A549 (cell line): ENCODE data around the gene FNDC1. TPM values are rescaled to one million over a fixed set of nuclear protein-coding genes. Genes with fewer than 3 reads are reported as not detected.

Experiments used
- ATAC-seq, 2 experiments: fragments of 200-7000 bp in 1 of 2; fragments of >200 bp in 1 of 2; cut with Nextera tagmentation in 1 of 2; cut with Tn5 transposase in 1 of 2; 3 replicates each; pipeline versions ENCODE4 v1.8.0 to v1.9.1; 2018 to 2020; ENCODE audit warnings: mild to moderate bottlenecking in 1 of 2, moderate library complexity in 1 of 2
- CTCF ChIA-PET: fragments of 300-600 bp; sonication (Branson Sonifier 250); formaldehyde crosslinking; extraction: SDS; loops from one replicate; lab custom pipeline; 2021; ENCODE audit warnings: antibody characterized with exemption, inconsistent platforms; lab: Yijun Ruan, JAX
- POLR2A ChIA-PET: fragments of 350-600 bp; formaldehyde crosslinking; extraction: SDS; loops from one replicate; lab custom pipeline; 2021; ENCODE audit warnings: antibody characterized with exemption, inconsistent platforms; lab: Yijun Ruan, JAX
- DNase-seq, 2 experiments: peaks; one replicate each; pipeline versions ENCODE4 v3.0.0 to v3.0.0-alpha.2; 2011 to 2016; ENCODE audit warnings: low read depth in 1 of 2, low spot score in 1 of 2
- FAIRE-seq: peaks from 2 replicates; lab custom pipeline; 2011; peaks lifted over from hg19 to GRCh38; lab: Jason Lieb, UNC
- H3K27ac ChIP-seq, 2 experiments: fragments of >200 bp; sonication (Bioruptor Twin); formaldehyde crosslinking; 3 replicates each; pipeline ENCODE4 v1.5.1; 2016 to 2017
- H3K4me1 ChIP-seq: fragments of >200 bp; sonication (Bioruptor Twin); formaldehyde crosslinking; 3 replicates; pipeline ENCODE4 v1.6.1; 2016
- H3K4me2 ChIP-seq: fragments of >200 bp; sonication (Bioruptor Twin); formaldehyde crosslinking; 3 replicates; pipeline ENCODE4 v1.6.1; 2016
- H3K4me3 ChIP-seq: fragments of >200 bp; sonication (Bioruptor Twin); formaldehyde crosslinking; 3 replicates; pipeline ENCODE4 v1.5.1; 2016
- H3K9me3 ChIP-seq: fragments of >200 bp; sonication (Bioruptor Twin); formaldehyde crosslinking; 3 replicates; pipeline ENCODE4 v1.6.1; 2016
- CHD2 ChIP-seq: fragments of 150-350 bp; IDR thresholded peaks from 2 replicates; pipeline ENCODE4 v1.6.1; 2014; ENCODE audit warnings: low read length; ENCODE audit not compliant: partially characterized antibody
- FOXS1 ChIP-seq: fragments of 250-450 bp; sonication (Bioruptor Pico); IDR thresholded peaks from 2 replicates; pipeline ENCODE4 v1.5.0; 2020; ENCODE audit warnings: mild to moderate bottlenecking, moderate library complexity
- GATA3 ChIP-seq: IDR thresholded peaks from 2 replicates; pipeline ENCODE4 v1.6.1; 2012; ENCODE audit warnings: borderline replicate concordance
- HOXB13 ChIP-seq: fragments of 250-450 bp; sonication (Bioruptor Pico); IDR thresholded peaks from 2 replicates; pipeline ENCODE4 v1.5.0; 2020; ENCODE audit warnings: low read depth, mild to moderate bottlenecking, moderate library complexity
- JUN ChIP-seq, 2 experiments: fragments of >200 bp; sonication (Bioruptor Twin); formaldehyde crosslinking; IDR thresholded peaks; 2 replicates in 1 of 2; 3 replicates in 1 of 2; pipeline ENCODE4 v1.6.1; 2016 to 2017
- MAZ ChIP-seq: fragments of 150-350 bp; IDR thresholded peaks from 2 replicates; pipeline ENCODE4 v1.6.1; 2014; ENCODE audit warnings: antibody characterized with exemption, low read depth, low read length, borderline replicate concordance
- RCOR1 ChIP-seq: fragments of 150-350 bp; IDR thresholded peaks from 2 replicates; pipeline ENCODE4 v1.6.1; 2014; ENCODE audit warnings: antibody characterized with exemption, low read length, low read depth
- RFX5 ChIP-seq: fragments of 450-650 bp; IDR thresholded peaks from 2 replicates; pipeline ENCODE4 v1.7.1; 2014; ENCODE audit warnings: antibody characterized with exemption, mild to moderate bottlenecking, moderate library complexity
- SMC3 ChIP-seq: fragments of >200 bp; sonication (Bioruptor Twin); formaldehyde crosslinking; IDR thresholded peaks from 3 replicates; pipeline ENCODE4 v1.6.1; 2018; ENCODE audit warnings: inconsistent platforms
- TP53 ChIP-seq: fragments of 250-450 bp; sonication (Bioruptor Pico); IDR thresholded peaks from 2 replicates; pipeline ENCODE4 v1.5.0; 2021; ENCODE audit warnings: mild to moderate bottlenecking, moderate library complexity
- WGBS: methylation state at CpG from one replicate; pipeline ENCODE4 v1.1.6; 2017; ENCODE audit errors: missing lambda C conversion rate; 5-methylcytosine and 5-hydroxymethylcytosine counted together
- polyA plus RNA-seq, 4 experiments: library from polyadenylated mRNA; depleted of rRNA in 3 of 4; stranded (reverse); fragments of >200 nt; fragmentation: RNase III in 1 of 4; extraction: RNeasy Plus Mini Kit Qiagen cat#74134 plus additional on column Dnase treatment in 1 of 4; gene quantifications; 2 replicates in 3 of 4; 3 replicates in 1 of 4; pipeline ENCODE4 v1.2.3, GENCODE V29; 2011 to 2017
- TF ChIP-seq, protein P1 (sequence below): IDR thresholded peaks from 2 replicates; pipeline ENCODE4 v1.6.1; 2012; ENCODE audit warnings: low read depth, borderline replicate concordance
- TF ChIP-seq, protein P2 (sequence below): IDR thresholded peaks from 2 replicates; pipeline ENCODE4 v1.6.1; 2012

The FNDC1 gene
- polyA plus RNA-seq, 2 of the 4 experiments (the other 2 are of a cell fraction): 0.01 TPM; not detected in 1

DNA sequence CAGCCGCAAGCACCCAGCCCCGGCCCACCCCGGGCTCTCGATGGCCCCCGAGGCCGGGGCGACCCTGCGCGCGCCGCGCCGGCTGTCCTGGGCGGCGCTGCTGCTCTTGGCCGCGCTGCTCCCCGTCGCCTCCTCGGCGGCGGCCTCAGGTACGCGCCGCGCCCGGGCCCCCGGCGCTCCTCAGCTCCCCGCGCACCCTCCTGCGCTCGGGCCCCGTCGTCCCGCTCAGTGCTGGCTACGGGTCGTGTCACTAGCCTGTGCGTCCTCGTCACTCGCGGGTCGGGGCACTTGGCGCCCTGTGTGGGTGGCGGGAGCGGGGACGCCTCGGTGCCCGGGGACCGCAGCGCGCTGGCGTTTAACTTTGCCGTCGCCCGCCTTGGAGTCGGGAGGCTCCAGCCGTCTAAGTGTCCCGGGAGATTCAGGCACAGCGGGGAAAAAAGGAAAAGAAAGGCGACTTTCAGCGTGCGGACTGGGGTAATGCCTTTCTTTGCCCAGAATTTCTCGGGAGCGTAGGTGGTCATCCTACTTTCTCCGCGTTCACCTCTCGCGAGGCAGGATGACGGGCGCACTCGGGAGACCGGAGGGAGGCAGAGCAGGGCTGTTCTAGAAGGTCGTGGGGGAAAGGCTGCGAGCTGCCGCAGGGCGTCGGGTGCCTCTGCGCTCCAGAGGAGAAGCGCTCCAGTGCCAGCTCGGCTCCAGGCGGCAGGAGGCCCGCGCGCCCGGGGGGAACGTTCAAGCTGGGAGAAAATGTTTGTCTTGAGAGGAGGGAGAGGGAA is 545 bp downstream of the FNDC1 start:
- 17% methylated on average over 28 of the region's 87 CpGs for WGBS
- FAIRE-seq: no peak
- TF ChIP-seq CHD2: peak; percentile 63
- no peak for TF ChIP-seq HOXB13 (CRISPR knock-in tag)
- CTCF ChIA-PET: interaction anchor here (1.0 to 2.5 kb wide), 2 partner anchors 454 to 464 kb away, joined by 3 to 12 read pairs; no protein-coding TSS in a partner anchor
- Histone ChIP-seq H3K4me2 (peak overlapping the region; percentile 98), H3K4me3 (peak overlapping the region; percentile 53), H3K4me1 (peaks cover 7% of the 10 kb centered on the region; the same call in 2 of the 3 replicates), H3K9me3 (no peaks in the 10 kb centered on the region), H3K27ac (peak overlapping the region in 1 of 2 experiments; percentile 68; a peak in 2 of 6 replicates)
- ATAC-seq: peak; percentile 43 to 50; a peak in 5 of 6 replicates
- peak; percentile 23 to 25 for DNase-seq
- POLR2A ChIA-PET: no interaction called here

DNA sequence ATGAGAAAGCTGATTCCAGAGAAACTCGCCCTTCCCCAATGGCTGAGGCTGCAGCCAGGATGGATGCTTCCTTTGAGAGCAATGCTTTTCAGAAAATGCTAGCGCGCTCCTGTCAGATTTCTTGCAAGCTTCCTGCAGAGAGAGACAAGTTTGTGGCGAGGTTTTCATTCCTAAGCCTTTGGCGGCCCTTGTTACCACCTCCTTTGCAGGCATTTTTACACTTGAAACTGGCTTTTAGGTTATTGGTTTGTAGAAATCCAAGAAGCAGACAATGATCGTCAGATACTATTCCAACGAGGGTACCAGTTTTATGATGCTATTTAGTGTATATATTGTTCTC is 1.1 kb downstream of the FNDC1 start:
- H3K4me1 ChIP-seq: peaks cover 7% of the 10 kb centered on the region; the same call in 2 of the 3 replicates
- peak overlapping the region; percentile 53; the same call in 1 of the 3 replicates for H3K4me3 ChIP-seq
- ATAC-seq (no peak), DNase-seq (no peak), FAIRE-seq (no peak)
- H3K27ac ChIP-seq: no peak overlapping the region
- ChIA-PET CTCF (no interaction called here), POLR2A (no interaction called here)
- WGBS: 5% methylated on average over 7 of the region's 7 CpGs
- TF ChIP-seq RFX5 (no peak), FOXS1 (CRISPR knock-in tag) (no peak), SMC3 (no peak), MAZ (no peak)
- H3K4me2 ChIP-seq: peak overlapping the region; percentile 98
- no peaks in the 10 kb centered on the region for H3K9me3 ChIP-seq

DNA sequence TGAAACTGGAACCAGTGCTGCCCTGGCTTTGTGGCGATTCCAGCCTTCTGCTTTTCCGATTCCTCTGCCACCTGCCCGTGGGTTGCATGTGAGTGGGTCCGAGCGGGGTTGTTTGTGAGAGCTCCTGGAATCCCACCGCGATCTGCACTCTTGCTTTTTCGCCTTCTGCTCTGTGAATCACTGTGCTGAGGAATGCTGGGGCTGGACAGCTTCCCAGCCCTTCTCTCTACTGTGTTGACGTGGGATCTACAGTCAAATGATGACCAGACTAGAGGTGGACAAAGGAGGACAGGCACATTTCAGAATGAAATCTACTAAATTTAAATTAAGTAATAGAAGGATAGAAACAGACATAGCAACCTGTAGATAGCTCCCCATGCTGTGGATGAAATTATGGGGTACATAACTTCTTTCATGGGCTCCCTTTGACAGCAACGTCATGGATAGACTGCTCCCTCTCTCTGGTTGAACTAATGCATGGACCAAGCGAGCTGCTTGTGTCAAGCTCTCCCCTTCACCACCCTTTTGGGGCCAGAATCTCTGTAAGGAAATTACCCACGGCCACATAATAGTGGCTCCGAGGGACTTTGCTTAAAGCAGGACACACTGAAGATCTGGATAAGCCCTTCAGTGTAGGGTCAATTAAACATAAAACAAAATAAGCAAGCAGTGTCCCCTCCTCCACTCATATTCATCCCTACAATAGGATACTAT is 2.0 kb downstream of the FNDC1 start:
- Histone ChIP-seq H3K4me3 (no peak overlapping the region), H3K9me3 (no peaks in the 10 kb centered on the region), H3K4me1 (peaks cover 7% of the 10 kb centered on the region; the same call in 2 of the 3 replicates), H3K4me2 (no peak overlapping the region), H3K27ac (no peak overlapping the region)
- 25% methylated on average over 9 of the region's 13 CpGs for WGBS
- ChIA-PET CTCF (interaction anchor here (1.1 to 4.5 kb wide), 2 partner anchors 82 to 484 kb away, joined by 3 to 25 read pairs; no protein-coding TSS in a partner anchor), POLR2A (no interaction called here)
- TF ChIP-seq TP53 (CRISPR knock-in tag) (no peak), JUN (IDR thresholded peaks at IDR 0.05) (no peak), GATA3 (no peak), RCOR1 (no peak)
- TF ChIP-seq, protein P1, sequence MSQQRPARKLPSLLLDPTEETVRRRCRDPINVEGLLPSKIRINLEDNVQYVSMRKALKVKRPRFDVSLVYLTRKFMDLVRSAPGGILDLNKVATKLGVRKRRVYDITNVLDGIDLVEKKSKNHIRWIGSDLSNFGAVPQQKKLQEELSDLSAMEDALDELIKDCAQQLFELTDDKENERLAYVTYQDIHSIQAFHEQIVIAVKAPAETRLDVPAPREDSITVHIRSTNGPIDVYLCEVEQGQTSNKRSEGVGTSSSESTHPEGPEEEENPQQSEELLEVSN: no peak
- FAIRE-seq: no peak
- no peak for DNase-seq
- ATAC-seq: no peak

DNA sequence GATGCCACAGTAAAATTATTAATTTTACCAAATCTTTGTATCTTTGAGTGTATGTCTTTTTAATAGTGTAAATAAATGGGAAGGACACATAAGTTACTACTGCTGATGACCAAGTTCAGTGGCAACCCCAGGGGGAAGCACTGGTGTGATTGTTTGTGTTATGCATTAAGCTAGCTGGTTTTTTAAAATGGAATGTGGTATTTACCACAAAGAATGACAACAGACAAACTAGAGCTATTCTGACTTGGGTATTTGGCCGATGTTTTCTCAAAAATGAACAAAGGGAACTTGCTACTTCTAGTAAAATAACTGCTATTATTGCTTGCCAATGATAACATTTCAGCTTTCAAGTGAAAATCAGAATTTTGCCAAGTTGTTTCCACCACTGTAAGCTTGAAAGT is 2.9 kb downstream of the FNDC1 start:
- Histone ChIP-seq H3K4me3 (no peak overlapping the region), H3K9me3 (no peaks in the 10 kb centered on the region), H3K4me2 (no peak overlapping the region), H3K27ac (no peak overlapping the region), H3K4me1 (peaks cover 7% of the 10 kb centered on the region; the same call in 2 of the 3 replicates)
- TF ChIP-seq MAZ: no peak
- TF ChIP-seq, protein P2, sequence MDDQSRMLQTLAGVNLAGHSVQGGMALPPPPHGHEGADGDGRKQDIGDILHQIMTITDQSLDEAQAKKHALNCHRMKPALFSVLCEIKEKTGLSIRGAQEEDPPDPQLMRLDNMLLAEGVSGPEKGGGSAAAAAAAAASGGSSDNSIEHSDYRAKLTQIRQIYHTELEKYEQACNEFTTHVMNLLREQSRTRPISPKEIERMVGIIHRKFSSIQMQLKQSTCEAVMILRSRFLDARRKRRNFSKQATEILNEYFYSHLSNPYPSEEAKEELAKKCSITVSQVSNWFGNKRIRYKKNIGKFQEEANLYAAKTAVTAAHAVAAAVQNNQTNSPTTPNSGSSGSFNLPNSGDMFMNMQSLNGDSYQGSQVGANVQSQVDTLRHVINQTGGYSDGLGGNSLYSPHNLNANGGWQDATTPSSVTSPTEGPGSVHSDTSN: no peak
- CTCF ChIA-PET: interaction anchor here (1.1 to 4.5 kb wide), 3 partner anchors 45 to 483 kb away, joined by 3 to 25 read pairs (median 3); no protein-coding TSS in a partner anchor
- WGBS: 4% methylated on average over 1 of the region's 1 CpG
- DNase-seq: no peak
- no peak for ATAC-seq
- FAIRE-seq: no peak
- POLR2A ChIA-PET: no interaction called here
